LNCaP clone FGC (cell line): ENCODE results near the gene AGPAT3.

Source experiments
- DNase-seq: peaks from one replicate; pipeline ENCODE4 v3.0.0-alpha.2; 2011; ENCODE audit warnings: low read depth
- H3K4me3 ChIP-seq: 2 replicates; pipeline ENCODE4 v1.5.1; 2011; ENCODE audit warnings: mild to moderate bottlenecking, low read depth, low read length, control low read depth
- CTCF ChIP-seq: IDR thresholded peaks from 2 replicates; pipeline ENCODE4 v1.5.1; 2012; ENCODE audit warnings: mild to moderate bottlenecking; ENCODE audit not compliant: control insufficient read depth, insufficient read depth; ENCODE audit errors: extremely low read depth

Gene AGPAT3

DNA sequence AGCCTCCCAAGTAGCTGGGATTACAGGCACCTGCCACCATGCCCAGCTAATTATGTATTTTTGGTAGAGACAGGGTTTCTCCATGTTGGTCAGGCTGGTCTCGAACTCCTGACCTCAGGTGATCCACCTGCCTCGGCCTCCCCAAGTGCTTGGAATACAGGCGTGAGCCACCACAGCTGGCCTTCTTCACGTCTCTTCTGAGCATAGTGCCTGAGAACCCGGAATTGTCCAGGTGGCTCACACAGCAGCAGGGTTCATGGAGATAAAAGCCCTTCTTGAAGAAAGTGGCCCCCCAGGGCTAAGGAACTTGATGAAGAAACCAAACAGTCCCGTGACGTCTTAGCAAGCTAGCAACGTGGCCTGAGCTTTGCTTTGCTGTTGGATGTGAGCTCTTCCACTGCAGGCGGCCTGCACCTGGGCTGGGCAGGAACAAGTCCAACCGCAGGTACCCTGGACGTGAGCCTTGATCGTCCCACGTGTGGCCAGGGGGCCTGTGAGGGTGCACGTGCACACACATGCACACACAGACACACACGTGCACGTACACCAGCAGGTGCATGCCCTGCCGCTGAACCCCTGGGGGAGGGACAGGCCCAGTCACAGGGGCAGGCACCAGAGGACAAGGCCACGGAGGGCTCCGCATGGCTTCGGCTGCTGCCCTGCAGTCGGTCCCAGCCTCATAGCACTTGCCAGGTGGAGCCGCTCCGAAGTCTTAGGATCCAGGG is 123.6 kb downstream of the AGPAT3 start:
- no peak for DNase-seq
- TF ChIP-seq CTCF = no peak
- H3K4me3 ChIP-seq = no peak overlapping the region

DNA sequence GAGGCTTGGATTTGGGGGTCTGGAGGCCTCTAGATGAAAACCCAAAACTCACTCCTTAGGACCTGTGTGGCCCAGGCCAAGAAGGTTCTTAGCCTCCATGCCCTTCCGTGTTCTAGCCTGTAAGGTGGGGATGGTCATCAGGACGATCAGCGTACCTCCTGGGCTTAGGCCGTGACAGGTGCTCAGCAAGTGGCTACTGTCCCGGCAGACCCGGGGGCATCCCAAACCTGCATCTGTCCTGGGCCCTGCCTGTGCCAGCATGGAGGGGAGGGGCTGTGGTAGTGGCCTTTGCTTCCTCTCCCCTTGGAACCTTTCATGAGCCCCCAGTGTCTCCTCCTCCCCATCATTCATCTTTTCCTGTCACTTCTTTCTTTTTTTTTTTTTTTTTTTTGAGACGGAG is 124.4 kb downstream of the AGPAT3 start:
- no peak for TF ChIP-seq CTCF
- H3K4me3 ChIP-seq = no peak overlapping the region
- no peak for DNase-seq

GRCh38 chr21:43991447-43991991 is 126.5 kb downstream of the AGPAT3 start:
- DNase-seq = no peak
- no peak overlapping the region for H3K4me3 ChIP-seq
- TF ChIP-seq CTCF = no peak

- no peak for DNase-seq
- H3K4me3 ChIP-seq = no peak overlapping the region
- TF ChIP-seq CTCF = no peak
Measured at GRCh38 chr21:43992121-43992520, 127.1 kb downstream of the AGPAT3 start.

GRCh38 chr21:43993420-43993934 is 128.5 kb downstream of the AGPAT3 start:
- no peak for DNase-seq
- TF ChIP-seq CTCF = no peak
- no peak overlapping the region for H3K4me3 ChIP-seq

- no peak for DNase-seq
- H3K4me3 ChIP-seq = no peak overlapping the region
- TF ChIP-seq CTCF = no peak
Measured at GRCh38 chr21:43994085-43994484, 129.1 kb downstream of the AGPAT3 start.

DNA sequence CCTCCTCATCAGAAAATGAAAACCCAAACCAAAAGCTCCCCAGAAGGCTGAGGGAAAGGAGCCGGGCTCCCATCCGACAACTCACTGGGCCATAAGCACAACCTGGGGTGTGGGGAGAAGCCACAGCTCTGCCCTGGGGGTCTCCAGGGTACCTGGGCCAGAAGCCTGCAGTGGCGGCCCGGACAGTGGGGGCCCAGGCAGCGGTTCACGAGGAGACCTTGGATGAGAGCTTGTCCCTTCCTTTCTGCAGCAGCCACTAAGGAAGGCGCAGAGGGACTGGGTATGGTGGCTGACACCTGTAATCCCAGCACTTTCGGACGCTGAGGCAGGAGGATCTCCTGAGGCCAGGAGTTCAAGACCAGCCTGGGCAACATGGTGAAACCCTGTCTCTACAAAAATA is 129.6 kb downstream of the AGPAT3 start:
- TF ChIP-seq CTCF = no peak
- H3K4me3 ChIP-seq = no peak overlapping the region
- DNase-seq = no peak
